ENCODE measurements around the gene DPP10. TPM values are rescaled to one million over a fixed set of nuclear protein-coding genes. Genes with fewer than 3 reads are reported as not detected.

Gene DPP10
- total and polyA plus RNA-seq, 2 of the 13 experiments (the other 11 are each of a cell fraction or from before 2014, with no cell fraction given), result 0.95 to 1.7 TPM

GRCh38 chr2:114525955-114526354, 83.5 kb downstream of the DPP10 start:
- intact Hi-C loops (cut with micrococcal nuclease; ENCODE audit: unreplicated experiment) (no loop called here), in situ Hi-C loops (cut with HindIII; ENCODE audit: extremely low pct_ligation_motif_present, low pct_unique_long_range_greater_than_20kb) (no loop called here)
- Histone ChIP-seq H3K4me1 (ENCODE audit: insufficient read depth, low read length) (no peaks in the 10 kb centered on the region), H3K27me3 (ENCODE audit: control insufficient read depth in 1 of 2, insufficient read depth in 2 of 2, low read length in 2 of 2) (no peaks in the 10 kb centered on the region), H2AFZ (ENCODE audit: low read length) (no peak overlapping the region), H3K9me3 (ENCODE audit: low read length) (peaks cover 9% of the 10 kb centered on the region; the same call in 1 of the 2 replicates), H4K20me1 (ENCODE audit: insufficient read depth, low read length) (no peaks in the 10 kb centered on the region), H3K79me2 (ENCODE audit: insufficient read depth, low read length) (no peaks in the 10 kb centered on the region), H3K4me3 (replicated peaks in 1 of 3; ENCODE audit: insufficient read depth in 1 of 3, low read depth in 2 of 3, low read length in 3 of 3) (no peak overlapping the region), H3K4me2 (ENCODE audit: low read depth, low read length) (no peak overlapping the region), H3K36me3 (replicated peaks in 1 of 2; ENCODE audit: control insufficient read depth in 1 of 2, insufficient read depth in 2 of 2, low read length in 2 of 2) (no peaks in the 10 kb centered on the region), H3K27ac (ENCODE audit: extremely low read length, insufficient read depth, low read length) (no peak overlapping the region), H3K9ac (ENCODE audit: insufficient read depth, low read depth, low read length) (no peak overlapping the region)
- DNase-seq (ENCODE audit: low spot score) (no peak), FAIRE-seq (no peak), ATAC-seq (no peak)
- BruUV-seq (replicated peaks), result no TSS peak
- CTCF ChIA-PET (ENCODE audit: low intra/inter-chr PET ratio, low total read pairs), result no interaction called here
- under 1% methylated on average over 4 of the region's 4 CpGs for WGBS (ENCODE audit: low lambda C conversion rate)
- TF ChIP-seq HDAC2 (CRISPR knock-in tag; IDR thresholded peaks at IDR 0.05), result no peak
- no peak for TF ChIP-seq PPARG (CRISPR knock-in tag; conservative IDR thresholded peaks at IDR 0.05)
- peak; percentile 57 to 65 for TF ChIP-seq MAFK (conservative IDR thresholded peaks at IDR 0.05 in 1 of 2, IDR thresholded peaks at IDR 0.05 in 1 of 2; ENCODE audit: low read length in 2 of 2)
- TF ChIP-seq MAFF (IDR thresholded peaks at IDR 0.05; ENCODE audit: low read depth, low read length), result peak; percentile 31; the same call in 1 of the 2 replicates
- TF ChIP-seq ZNF543 (CRISPR knock-in tag; IDR thresholded peaks at IDR 0.05), result no peak
- no peak for TF ChIP-seq NR2F1 (CRISPR knock-in tag; IDR thresholded peaks at IDR 0.05)
- no peak for TF ChIP-seq ZNF451 (CRISPR knock-in tag; IDR thresholded peaks at IDR 0.05)
- TF ChIP-seq ZNF160 (CRISPR knock-in tag; IDR thresholded peaks at IDR 0.05), result no peak
- TF ChIP-seq ISL2 (CRISPR knock-in tag; IDR thresholded peaks at IDR 0.05), result no peak
- no peak for TF ChIP-seq PBX2 (CRISPR knock-in tag; IDR thresholded peaks at IDR 0.05)
- no peak for TF ChIP-seq CEBPB (IDR thresholded peaks at IDR 0.05; ENCODE audit: borderline replicate concordance, low read depth, low read length)
- TF ChIP-seq IKZF4 (CRISPR knock-in tag; IDR thresholded peaks at IDR 0.05; ENCODE audit: borderline replicate concordance, low read depth, not compliant biosample characterization), result no peak
- POLR2A ChIA-PET, result no interaction called here

Measured in HepG2 (cell line).